ENCODE data around the gene INO80C.
"Not testable (repeated sequence)": the region's sequence is repeated elsewhere in the genome, so short reads cannot be mapped to it uniquely, and the experiment has no call there.

The INO80C gene

DNA sequence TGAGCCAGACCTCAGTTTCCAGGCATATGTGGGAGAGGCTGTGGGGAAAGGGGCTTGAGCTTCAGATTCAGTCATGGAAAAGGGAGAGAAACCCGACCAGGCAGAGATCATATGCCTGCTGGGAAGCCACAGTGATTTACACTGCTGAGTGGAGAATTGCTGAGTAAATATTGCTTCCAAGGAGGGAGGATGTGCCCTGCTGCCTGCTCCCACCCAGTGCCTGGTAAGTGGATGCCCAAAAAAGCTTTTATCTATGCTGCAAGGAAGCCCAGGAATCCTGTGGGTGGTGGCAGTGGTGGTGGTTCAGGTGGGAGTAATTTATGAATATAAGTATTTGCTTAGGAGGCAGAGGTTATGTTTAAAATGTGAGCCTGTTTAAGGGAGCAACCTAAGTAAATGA, 39.5 kb downstream of the INO80C start:
- TF ChIP-seq, protein P1, sequence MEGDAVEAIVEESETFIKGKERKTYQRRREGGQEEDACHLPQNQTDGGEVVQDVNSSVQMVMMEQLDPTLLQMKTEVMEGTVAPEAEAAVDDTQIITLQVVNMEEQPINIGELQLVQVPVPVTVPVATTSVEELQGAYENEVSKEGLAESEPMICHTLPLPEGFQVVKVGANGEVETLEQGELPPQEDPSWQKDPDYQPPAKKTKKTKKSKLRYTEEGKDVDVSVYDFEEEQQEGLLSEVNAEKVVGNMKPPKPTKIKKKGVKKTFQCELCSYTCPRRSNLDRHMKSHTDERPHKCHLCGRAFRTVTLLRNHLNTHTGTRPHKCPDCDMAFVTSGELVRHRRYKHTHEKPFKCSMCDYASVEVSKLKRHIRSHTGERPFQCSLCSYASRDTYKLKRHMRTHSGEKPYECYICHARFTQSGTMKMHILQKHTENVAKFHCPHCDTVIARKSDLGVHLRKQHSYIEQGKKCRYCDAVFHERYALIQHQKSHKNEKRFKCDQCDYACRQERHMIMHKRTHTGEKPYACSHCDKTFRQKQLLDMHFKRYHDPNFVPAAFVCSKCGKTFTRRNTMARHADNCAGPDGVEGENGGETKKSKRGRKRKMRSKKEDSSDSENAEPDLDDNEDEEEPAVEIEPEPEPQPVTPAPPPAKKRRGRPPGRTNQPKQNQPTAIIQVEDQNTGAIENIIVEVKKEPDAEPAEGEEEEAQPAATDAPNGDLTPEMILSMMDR (IDR thresholded peaks at IDR 0.05; ENCODE audit: low read depth, low read length, missing control alignments), result no peak
- no peak for DNase-seq (ENCODE audit: extremely low read depth, low read depth)
- no peak overlapping the region for H3K4me3 ChIP-seq (replicated peaks; ENCODE audit: low read depth, low read length)

DNA sequence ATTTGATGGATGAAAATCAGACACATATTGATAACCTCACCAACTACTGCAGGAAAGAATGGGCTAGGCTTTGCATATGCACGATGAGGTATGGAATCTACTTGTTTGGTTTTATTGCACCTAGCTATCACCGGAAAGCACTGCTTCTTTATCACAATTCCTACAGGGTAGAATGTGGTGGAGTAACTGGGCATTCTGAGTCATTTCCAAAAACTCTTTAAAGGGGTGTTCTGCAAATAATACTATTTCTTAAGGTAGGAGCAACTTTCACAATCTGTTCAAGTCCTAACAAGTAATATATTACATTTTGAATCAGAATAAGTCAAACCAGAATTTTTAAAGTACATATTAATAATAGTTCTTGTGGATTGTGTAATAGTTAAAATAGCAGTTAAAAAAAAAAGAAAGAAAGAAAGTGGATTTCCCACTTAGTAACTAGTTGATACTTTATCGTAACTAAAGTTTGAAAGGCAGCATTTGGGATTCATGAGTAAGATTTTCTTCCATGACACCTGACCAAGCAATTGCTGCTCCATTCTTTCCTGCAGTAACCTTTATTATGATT, 40.5 kb downstream of the INO80C start:
- TF ChIP-seq, protein P1 (IDR thresholded peaks at IDR 0.05; ENCODE audit: low read depth, low read length, missing control alignments), result no peak

DNA sequence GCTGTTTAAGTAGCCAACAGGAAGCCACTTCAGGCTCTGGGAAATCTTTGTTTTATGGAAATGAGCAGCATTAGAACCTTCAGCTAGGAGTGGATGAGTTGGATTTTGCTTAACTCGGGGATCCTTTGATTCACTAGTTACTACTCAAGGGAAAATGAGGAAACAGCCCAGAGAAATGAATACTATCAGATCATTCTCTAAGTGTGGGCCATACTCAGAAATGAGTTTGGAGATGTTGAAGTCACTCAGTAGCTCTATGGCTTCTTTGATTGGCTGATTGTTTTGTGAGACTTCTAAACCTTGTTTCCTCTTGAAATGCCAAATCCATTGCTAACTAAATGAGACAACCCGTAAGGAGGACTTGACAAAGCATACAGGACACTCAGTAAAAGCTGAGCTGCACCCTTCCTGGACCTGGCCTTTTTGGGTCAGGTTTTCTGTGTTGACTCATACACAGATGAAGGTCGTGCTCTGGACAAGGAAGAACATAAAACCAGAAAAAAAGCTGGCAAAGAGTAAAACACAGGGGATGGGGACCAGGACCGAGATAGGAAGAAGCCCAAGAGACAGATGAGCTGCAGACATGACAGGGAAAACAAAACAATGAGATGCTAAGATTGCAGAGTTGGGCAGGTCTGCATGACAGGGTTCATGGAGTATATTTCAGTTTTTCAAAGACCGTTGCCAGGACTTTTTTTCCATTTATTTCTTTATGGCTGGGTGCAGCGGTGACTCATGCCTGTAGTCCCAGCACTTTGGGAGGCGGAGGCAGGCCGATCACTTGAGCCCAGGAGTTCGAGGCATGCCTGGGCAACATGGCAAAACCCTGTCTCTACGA, 41.6 kb downstream of the INO80C start:
- no peak for DNase-seq (ENCODE audit: extremely low read depth, low read depth)
- no peak overlapping the region for H3K4me3 ChIP-seq (replicated peaks; ENCODE audit: low read depth, low read length)
- TF ChIP-seq, protein P1 (IDR thresholded peaks at IDR 0.05; ENCODE audit: low read depth, low read length, missing control alignments), result no peak

More for the DNA sequence above, 40.5 kb downstream of the INO80C start:
- DNase-seq (ENCODE audit: extremely low read depth, low read depth), result no peak
- no peak overlapping the region for H3K4me3 ChIP-seq (replicated peaks; ENCODE audit: low read depth, low read length)

DNA sequence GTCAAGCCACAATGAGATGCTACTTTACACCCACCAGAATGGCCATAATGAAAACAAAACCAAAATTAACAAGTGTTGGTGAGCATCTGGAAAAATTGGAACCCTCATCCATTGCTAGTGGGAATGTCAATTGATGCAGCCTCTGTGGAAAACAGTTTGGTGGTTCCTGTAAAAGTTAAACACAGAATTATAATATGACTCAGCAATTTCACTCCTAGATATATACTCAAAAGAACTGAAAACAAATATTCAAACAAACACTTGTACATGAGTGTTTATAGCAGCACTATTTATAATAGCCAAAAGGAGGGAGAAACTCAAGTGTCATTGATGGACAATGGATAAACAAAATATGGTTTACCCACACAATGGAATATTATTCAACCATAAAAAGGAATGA, 43.0 kb downstream of the INO80C start:
- TF ChIP-seq, protein P1 (IDR thresholded peaks at IDR 0.05; ENCODE audit: low read depth, low read length, missing control alignments), result no peak
- DNase-seq (ENCODE audit: extremely low read depth, low read depth), result no peak
- no peak overlapping the region for H3K4me3 ChIP-seq (replicated peaks; ENCODE audit: low read depth, low read length)

DNA sequence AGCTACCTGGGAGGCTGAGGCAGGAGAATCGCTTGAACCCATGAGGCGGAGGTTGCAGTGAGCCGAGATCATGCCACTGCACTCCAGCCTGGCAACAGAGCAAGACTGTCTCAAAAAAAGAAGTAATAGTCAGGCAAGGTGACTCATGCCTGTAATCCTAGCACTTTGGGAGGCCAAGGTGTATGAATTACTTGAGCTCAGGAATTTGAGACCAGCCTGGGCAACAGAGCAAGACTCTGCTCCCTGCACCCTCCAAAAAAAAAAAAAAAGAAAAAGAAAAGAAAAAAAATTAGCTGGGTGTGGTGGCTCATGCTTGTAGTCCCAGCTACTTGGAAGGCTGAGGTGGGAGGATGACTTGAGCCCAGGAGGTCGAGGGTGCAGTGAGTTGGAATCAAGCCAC, 44.7 kb downstream of the INO80C start:
- H3K4me3 ChIP-seq (replicated peaks; ENCODE audit: low read depth, low read length); DNase-seq (ENCODE audit: extremely low read depth, low read depth): not testable (repeated sequence)

DNA sequence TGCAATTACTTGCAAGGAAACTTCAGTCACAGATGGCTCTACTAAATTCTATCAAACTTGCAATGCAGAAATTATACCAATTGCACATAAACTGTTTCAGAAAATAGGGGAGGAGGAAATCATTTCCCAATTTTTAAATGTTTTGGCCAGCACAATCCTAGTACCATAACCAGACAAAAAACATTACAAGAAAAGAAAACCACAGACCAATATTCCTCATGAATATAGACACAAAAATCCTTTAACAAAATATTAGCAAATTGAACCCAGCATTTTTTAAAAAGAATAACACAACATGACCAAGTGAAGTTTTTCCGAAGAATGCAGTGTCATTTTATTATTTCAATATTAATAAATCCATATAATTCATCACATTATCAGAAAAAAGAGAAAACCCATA, 45.8 kb downstream of the INO80C start:
- H3K4me3 ChIP-seq (replicated peaks; ENCODE audit: low read depth, low read length), result no peak overlapping the region
- TF ChIP-seq, protein P1 (IDR thresholded peaks at IDR 0.05; ENCODE audit: low read depth, low read length, missing control alignments), result no peak
- no peak for DNase-seq (ENCODE audit: extremely low read depth, low read depth)

DNA sequence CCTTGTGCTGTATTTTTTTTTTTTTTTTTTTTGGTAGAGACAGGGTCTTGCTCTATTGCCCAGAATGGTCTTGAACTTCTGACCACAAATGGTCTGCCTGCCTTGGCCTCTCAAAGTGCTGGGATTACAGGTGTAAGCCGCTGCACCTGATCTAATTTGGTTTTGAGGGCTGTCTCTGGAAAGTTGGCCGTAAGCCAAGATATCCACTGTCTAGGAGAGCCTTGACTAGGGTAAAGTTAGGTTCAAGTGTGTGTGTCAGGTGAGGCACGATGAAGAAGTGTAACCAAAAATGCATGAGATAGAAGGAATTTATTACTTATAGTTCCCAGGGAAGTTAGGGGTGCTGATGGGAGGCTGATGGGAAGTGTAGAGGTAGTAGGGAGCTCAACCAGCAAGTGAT, 46.7 kb downstream of the INO80C start:
- H3K4me3 ChIP-seq (replicated peaks; ENCODE audit: low read depth, low read length), result no peak overlapping the region
- DNase-seq (ENCODE audit: extremely low read depth, low read depth), result no peak
- TF ChIP-seq, protein P1 (IDR thresholded peaks at IDR 0.05; ENCODE audit: low read depth, low read length, missing control alignments), result no peak
